Measurements from ENCODE around the gene PTPN3.
A peak's percentile ranks its signal among the peaks of the same experiment; 100 is the strongest.
"Not testable (repeated sequence)": the region's sequence is repeated elsewhere in the genome, so short reads cannot be mapped to it uniquely, and the experiment has no call there.

Gene PTPN3, protein sequence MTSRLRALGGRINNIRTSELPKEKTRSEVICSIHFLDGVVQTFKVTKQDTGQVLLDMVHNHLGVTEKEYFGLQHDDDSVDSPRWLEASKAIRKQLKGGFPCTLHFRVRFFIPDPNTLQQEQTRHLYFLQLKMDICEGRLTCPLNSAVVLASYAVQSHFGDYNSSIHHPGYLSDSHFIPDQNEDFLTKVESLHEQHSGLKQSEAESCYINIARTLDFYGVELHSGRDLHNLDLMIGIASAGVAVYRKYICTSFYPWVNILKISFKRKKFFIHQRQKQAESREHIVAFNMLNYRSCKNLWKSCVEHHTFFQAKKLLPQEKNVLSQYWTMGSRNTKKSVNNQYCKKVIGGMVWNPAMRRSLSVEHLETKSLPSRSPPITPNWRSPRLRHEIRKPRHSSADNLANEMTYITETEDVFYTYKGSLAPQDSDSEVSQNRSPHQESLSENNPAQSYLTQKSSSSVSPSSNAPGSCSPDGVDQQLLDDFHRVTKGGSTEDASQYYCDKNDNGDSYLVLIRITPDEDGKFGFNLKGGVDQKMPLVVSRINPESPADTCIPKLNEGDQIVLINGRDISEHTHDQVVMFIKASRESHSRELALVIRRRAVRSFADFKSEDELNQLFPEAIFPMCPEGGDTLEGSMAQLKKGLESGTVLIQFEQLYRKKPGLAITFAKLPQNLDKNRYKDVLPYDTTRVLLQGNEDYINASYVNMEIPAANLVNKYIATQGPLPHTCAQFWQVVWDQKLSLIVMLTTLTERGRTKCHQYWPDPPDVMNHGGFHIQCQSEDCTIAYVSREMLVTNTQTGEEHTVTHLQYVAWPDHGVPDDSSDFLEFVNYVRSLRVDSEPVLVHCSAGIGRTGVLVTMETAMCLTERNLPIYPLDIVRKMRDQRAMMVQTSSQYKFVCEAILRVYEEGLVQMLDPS

GRCh38 chr9:109498195-109499092 is at the start of gene PTPN3:
Gene PTPN3 (minus strand): TSS chr9:109498307. CDS start chr9:109463434, 34,873 bp downstream.
- no peaks in the 10 kb centered on the region for H3K4me1 ChIP-seq (ENCODE audit: insufficient read depth, low read length)
- H3K36me3 ChIP-seq (ENCODE audit: insufficient read depth, low read length): no peaks in the 10 kb centered on the region
- no peaks in the 10 kb centered on the region for H3K9me3 ChIP-seq (ENCODE audit: control insufficient read depth, insufficient read depth, low read length)
- peak within 1 kb of the TSS; percentile 62 for H3K9ac ChIP-seq (ENCODE audit: low read depth, low read length)

GRCh38 chr9:109544954-109545353 is 46.8 kb upstream of the PTPN3 start:
- H3K36me3 ChIP-seq (ENCODE audit: insufficient read depth, low read length); H3K4me1 ChIP-seq (ENCODE audit: insufficient read depth, low read length); H3K9ac ChIP-seq (ENCODE audit: low read depth, low read length); H3K9me3 ChIP-seq (ENCODE audit: control insufficient read depth, insufficient read depth, low read length): not testable (repeated sequence)

DNA sequence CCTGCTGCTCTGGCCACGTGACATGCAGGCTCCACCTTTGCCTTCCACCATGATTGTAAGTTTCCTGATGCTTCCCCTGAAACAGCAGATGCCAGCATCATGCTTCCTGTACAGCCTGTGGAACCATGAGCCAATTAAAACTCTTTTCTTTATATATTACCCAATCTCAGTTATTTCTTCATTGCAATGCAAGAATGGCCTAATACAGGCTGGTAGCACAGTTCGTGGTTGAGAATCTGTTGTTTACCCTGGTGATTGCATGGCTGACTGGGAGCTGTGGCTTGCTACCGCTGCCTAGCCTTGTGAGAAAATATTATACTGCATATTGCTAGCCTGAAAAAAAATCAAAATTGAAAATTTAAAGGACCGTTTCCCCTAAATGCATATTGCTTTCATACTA is 44.8 kb upstream of the PTPN3 start:
- Histone ChIP-seq H3K36me3 (ENCODE audit: insufficient read depth, low read length) (no peaks in the 10 kb centered on the region), H3K9me3 (ENCODE audit: control insufficient read depth, insufficient read depth, low read length) (peaks cover 4% of the 10 kb centered on the region), H3K9ac (ENCODE audit: low read depth, low read length) (no peak overlapping the region), H3K4me1 (ENCODE audit: insufficient read depth, low read length) (no peaks in the 10 kb centered on the region)

DNA sequence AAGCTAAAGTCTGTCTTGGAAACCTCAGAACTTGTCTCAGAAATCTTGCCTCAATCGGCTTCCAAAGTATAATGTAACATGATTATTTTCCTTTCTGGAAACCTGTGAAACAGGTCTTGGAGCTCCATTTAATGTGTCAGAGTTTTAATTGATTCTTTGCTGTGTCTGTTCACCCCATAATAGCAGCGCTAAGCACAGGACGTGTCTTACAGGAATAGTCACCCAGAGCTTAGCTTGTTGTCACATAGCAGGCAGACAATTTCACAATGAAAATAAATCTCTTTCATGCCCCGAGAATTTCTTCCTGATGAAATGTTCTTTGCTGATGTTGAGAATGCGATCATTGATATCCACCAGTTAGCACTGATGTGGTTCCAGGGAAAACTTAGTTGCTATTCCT is 40.2 kb upstream of the PTPN3 start:
- H3K36me3 ChIP-seq (ENCODE audit: insufficient read depth, low read length): no peaks in the 10 kb centered on the region
- H3K4me1 ChIP-seq (ENCODE audit: insufficient read depth, low read length): no peaks in the 10 kb centered on the region
- no peaks in the 10 kb centered on the region for H3K9me3 ChIP-seq (ENCODE audit: control insufficient read depth, insufficient read depth, low read length)
- no peak overlapping the region for H3K9ac ChIP-seq (ENCODE audit: low read depth, low read length)

DNA sequence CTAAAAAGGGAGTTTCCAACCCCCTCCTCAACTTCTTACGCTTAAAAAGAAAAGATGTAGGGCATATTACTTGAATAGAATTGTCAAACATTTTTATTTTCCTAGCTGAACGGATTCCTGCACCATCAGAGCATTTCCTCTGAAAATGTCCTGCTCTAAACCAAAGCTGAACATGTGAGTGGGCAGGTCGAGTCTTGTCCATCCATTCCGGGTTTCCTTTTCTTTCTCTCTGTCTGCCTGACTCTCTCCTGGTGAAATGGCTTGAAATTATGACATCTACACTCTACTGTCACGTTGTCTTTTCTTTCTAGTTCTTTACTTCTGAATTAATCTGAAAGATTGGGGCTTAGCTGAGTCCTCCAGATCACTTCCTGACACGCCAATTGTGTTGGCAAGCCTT is 39.2 kb upstream of the PTPN3 start:
- Histone ChIP-seq H3K9me3 (ENCODE audit: control insufficient read depth, insufficient read depth, low read length) (no peaks in the 10 kb centered on the region), H3K36me3 (ENCODE audit: insufficient read depth, low read length) (no peaks in the 10 kb centered on the region), H3K4me1 (ENCODE audit: insufficient read depth, low read length) (no peaks in the 10 kb centered on the region), H3K9ac (ENCODE audit: low read depth, low read length) (no peak overlapping the region)

DNA sequence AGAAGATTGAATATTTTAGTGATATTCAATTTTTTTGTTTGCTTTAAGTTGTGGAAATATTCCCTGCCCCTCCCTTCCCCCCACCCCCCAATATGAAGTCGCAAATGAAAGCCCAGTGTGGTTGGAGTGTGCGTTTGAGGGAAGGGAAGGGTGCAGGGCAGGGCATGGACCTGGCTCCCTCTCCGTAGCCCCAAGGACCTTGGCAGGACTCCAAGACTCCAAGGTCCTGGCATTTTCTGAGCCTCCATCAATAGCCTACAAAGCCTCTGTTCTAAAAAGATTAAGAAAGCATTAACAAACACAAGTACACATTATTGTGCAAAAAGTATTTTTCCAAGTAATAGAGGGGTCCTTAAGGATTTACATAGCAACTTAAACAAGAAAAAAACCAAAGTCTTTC is 38.8 kb upstream of the PTPN3 start:
- H3K9ac ChIP-seq (ENCODE audit: low read depth, low read length): no peak overlapping the region
- H3K36me3 ChIP-seq (ENCODE audit: insufficient read depth, low read length): no peaks in the 10 kb centered on the region
- H3K9me3 ChIP-seq (ENCODE audit: control insufficient read depth, insufficient read depth, low read length): no peaks in the 10 kb centered on the region
- H3K4me1 ChIP-seq (ENCODE audit: insufficient read depth, low read length): no peaks in the 10 kb centered on the region

DNA sequence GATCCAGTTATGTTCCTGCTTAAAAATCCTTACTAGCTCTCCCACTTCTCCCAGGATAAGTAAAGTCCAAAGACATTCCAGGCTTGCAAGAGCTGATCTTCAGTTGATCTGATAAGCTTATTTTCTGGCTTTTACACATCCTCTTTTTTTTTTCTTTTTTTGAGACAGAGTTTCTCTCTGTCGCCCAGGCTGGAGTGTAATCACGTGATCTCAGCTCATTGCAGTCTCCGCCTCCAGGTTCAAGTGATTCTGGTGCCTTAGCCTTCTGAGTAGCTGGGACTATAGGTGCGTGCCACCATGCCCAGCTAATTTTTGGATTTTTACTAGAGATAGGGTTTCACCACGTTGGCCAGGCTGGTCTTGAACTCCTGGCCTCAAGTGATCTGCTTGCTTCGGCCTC is 37.3 kb upstream of the PTPN3 start:
- Histone ChIP-seq H3K9ac (ENCODE audit: low read depth, low read length) (no peak overlapping the region), H3K9me3 (ENCODE audit: control insufficient read depth, insufficient read depth, low read length) (no peaks in the 10 kb centered on the region), H3K36me3 (ENCODE audit: insufficient read depth, low read length) (no peaks in the 10 kb centered on the region), H3K4me1 (ENCODE audit: insufficient read depth, low read length) (no peaks in the 10 kb centered on the region)

DNA sequence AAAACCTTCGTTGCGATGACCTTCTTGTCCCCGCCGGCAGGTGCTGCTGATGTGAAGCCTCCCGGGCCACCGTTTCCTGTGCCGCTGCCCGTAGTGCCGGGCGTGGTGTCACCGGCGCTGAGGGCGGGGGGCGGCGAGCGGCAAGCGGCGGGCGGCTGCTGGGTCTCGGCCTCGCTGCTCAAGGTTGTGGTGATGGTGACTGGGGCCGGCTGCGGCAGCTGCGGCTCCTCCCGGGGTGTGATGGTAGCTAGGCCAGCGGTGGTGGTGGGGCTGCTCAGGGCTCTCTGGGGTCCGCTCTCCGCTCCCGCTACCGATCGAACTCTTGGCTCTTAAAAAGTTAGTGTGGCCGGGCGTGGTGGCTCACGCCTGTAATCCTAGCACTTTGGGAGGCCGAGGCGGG is 36.0 kb upstream of the PTPN3 start:
- no peaks in the 10 kb centered on the region for H3K9me3 ChIP-seq (ENCODE audit: control insufficient read depth, insufficient read depth, low read length)
- H3K36me3 ChIP-seq (ENCODE audit: insufficient read depth, low read length): no peaks in the 10 kb centered on the region
- H3K4me1 ChIP-seq (ENCODE audit: insufficient read depth, low read length): no peaks in the 10 kb centered on the region
- no peak overlapping the region for H3K9ac ChIP-seq (ENCODE audit: low read depth, low read length)

DNA sequence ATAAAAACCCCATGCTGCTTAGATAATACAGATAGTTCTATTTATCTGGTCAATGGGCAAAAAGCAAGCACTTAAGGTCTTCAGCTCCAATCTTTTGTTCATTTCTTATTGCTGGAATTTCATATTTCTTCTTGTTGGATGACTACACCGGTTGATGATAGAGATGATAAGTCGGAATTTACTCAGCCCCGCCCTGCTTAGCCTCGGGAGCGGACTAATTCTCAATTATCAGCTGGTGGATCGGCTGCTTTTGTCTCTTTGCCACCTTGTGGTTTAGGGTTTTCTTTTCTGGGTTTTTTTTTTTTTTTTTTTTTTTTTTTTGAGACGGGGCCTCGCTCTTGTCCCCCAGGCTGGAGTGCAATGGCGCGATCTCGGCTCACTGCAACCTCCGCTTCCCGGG is 34.5 kb upstream of the PTPN3 start:
- H3K36me3 ChIP-seq (ENCODE audit: insufficient read depth, low read length); H3K4me1 ChIP-seq (ENCODE audit: insufficient read depth, low read length); H3K9ac ChIP-seq (ENCODE audit: low read depth, low read length); H3K9me3 ChIP-seq (ENCODE audit: control insufficient read depth, insufficient read depth, low read length): not testable (repeated sequence)

GRCh38 chr9:109522106-109522505 is 24.0 kb upstream of the PTPN3 start:
- Histone ChIP-seq H3K9ac (ENCODE audit: low read depth, low read length) (no peak overlapping the region), H3K36me3 (ENCODE audit: insufficient read depth, low read length) (no peaks in the 10 kb centered on the region), H3K4me1 (ENCODE audit: insufficient read depth, low read length) (no peaks in the 10 kb centered on the region), H3K9me3 (ENCODE audit: control insufficient read depth, insufficient read depth, low read length) (no peaks in the 10 kb centered on the region)

DNA sequence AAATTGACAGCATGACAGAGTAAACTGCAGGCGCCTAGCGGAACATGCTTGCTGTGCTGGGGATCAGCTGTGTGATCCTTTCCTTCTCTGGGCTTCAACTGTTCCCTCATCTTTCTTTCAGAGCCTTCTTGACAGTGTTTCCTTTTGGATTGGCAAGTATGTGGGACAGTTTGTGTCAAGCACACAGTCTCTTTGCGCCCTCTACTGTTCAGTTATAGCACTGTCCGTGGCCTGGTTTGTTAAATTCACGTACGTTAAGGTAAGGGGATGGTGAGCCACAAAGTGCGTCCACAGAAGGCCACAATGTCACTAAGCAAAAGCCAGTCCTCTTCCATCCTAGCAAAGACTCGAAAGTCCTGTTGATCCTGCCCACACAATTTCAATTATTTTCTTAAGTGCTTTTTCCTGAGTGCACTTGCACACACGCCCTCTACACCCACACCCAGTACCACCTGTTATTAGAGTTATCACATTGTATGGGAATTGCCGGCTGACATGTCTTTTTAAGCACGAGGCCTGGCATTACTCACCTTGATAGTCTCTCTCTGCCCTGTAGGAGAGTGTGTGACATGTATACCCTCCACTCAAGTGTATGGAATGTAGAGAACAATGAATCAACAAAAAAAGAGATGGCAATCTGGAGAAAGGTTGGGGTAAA is 22.5 kb upstream of the PTPN3 start:
- no peaks in the 10 kb centered on the region for H3K9me3 ChIP-seq (ENCODE audit: control insufficient read depth, insufficient read depth, low read length)
- no peak overlapping the region for H3K9ac ChIP-seq (ENCODE audit: low read depth, low read length)
- H3K36me3 ChIP-seq (ENCODE audit: insufficient read depth, low read length): no peaks in the 10 kb centered on the region
- no peaks in the 10 kb centered on the region for H3K4me1 ChIP-seq (ENCODE audit: insufficient read depth, low read length)

GRCh38 chr9:109519366-109519765 is 21.3 kb upstream of the PTPN3 start:
- Histone ChIP-seq H3K4me1 (ENCODE audit: insufficient read depth, low read length) (no peaks in the 10 kb centered on the region), H3K9me3 (ENCODE audit: control insufficient read depth, insufficient read depth, low read length) (no peaks in the 10 kb centered on the region), H3K36me3 (ENCODE audit: insufficient read depth, low read length) (no peaks in the 10 kb centered on the region), H3K9ac (ENCODE audit: low read depth, low read length) (no peak overlapping the region)

DNA sequence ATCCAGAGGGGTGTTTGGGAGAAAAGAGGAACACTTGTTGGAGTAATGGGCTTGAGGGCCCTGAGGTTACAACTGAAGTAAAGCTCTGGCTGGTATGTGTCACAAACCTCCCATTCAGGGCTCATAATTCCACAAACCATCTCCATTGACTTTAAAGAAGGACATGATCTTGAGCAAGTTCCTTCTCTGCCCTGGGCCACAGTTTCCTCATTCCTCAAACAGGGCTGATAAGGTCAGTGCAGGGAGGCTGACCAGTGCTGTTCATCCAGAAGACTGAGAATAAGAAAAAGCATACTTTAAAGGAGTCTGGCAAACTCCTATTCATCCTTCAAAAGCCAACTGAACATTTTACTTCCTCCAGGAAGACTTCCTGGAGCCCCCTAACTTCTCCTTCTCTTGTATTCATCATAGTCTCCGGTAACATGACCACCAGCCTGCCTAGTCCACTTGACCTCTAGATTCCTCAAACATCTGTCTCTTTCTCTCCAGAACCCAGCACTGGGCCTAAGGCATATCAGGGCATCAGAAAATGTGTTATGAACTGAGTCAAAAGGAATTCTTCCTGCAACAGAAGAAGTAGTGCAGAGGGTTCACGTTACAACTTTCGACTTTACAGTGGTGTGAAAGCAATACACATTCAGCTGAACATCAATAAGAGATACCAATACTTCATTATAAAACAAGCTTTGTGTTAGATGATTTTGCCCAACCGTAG is 20.7 kb upstream of the PTPN3 start:
- H3K9me3 ChIP-seq (ENCODE audit: control insufficient read depth, insufficient read depth, low read length): no peaks in the 10 kb centered on the region
- no peak overlapping the region for H3K9ac ChIP-seq (ENCODE audit: low read depth, low read length)
- no peaks in the 10 kb centered on the region for H3K4me1 ChIP-seq (ENCODE audit: insufficient read depth, low read length)

More for the DNA sequence above, 20.7 kb upstream of the PTPN3 start:
- H3K36me3 ChIP-seq (ENCODE audit: insufficient read depth, low read length): no peaks in the 10 kb centered on the region

All from ES-I3 (cell line).